Measurements from ENCODE around the gene CEP104.

Gene CEP104

DNA sequence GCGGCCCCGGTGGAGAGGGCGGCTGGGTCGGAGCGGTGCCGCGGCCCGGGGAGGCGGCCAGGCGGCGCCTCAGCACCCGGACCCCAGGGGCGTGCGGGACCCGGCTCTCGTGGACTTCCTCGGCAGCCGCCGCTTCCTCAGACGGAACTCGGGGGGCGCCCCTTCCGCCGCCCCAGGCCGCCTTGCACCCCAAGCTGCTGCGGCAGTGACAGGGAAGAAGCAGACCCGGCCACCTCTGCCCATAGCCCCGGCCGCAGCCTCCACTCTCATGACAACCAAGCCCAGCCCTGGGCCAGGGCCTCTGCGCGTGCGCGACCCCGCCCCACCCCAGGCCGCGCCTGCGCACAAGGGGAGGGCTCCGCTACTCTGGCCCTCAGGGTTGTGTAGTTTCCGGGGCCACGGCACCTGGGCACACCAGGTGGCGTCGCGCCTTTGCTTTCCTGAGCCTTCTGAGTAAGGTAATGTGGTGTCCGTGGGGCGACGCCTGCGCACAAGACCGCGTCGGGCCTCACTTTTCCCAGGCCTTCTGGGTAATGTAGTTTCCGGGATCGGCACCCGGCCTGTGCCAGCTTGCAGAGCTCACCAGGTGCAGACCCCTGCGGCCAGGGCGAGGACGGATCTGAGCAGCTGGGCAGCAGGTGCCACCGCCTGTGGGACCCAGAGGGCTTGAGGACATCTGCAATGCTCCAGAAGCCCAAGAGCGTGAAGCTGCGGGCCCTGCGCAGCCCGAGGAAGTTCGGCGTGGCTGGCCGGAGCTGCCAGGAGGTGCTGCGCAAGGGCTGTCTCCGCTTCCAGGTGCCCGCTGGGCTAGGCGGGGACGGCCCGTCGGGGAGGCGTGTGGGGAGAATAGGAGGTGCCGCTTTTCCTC lies at the start of gene CEP104, which contains the start of gene DFFB:
Gene CEP104 (minus strand): TSS at position 289 of the 868 bp plus-strand sequence. CDS start 4,804 bp downstream, outside the sequence.
Gene DFFB (plus strand): TSS at position 554 of the 868 bp plus-strand sequence. CDS start 128 bp downstream, at position 682.
- DNase-seq = peak; percentile 96

DNA sequence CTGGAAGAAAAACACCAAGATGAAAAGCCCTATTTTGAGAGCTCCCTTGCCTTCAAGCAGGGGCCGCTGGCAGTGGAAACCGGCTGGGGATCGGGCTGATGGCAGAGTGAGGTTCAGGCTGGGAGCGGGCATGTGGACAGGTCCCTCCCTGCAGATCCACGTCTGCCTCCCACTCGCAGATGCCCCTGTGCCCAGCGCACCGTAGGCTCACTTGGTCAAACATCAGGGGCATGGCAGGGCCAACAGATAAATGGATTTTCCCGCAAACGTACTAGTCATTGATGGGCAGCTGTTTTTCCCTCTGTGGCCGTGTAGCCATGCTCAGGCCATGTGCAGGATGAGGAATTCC lies 49.6 kb upstream of the CEP104 start:
- DNase-seq = no peak

DNA sequence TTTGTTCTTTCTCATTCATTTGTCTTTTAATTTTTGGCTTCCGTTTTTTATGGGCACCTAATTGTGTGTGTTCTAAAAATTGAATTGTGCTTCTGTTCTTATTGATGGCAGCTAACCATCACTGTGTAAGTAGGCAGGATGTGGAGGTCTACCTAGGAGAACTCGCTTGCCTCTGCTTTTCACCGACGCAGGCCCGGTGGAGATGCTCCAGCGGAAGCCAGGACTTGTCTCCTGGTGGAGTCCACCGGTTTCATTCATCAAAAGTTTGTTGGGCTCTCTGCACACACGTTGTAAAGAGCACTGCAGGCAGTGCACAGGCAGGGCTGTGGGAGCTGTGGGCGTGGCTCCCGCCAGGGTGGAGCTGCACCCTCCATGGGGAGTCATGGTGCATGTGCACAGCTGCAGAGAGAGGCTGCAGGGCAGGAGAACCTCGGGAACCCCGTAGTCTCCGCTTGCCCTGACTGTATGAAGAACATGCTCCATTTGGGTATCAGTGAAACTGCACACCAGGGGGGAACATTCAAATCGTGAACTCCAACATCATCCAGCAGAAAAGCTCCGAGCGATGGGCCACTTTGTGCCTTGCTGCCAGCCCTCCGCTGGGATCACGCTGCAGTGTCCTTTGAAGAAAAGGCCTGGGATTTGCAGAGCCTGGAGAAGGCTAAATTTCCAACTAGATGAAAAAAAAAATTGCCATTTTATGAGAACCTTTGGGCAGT lies 49.1 kb upstream of the CEP104 start:
- no peak for DNase-seq

DNA sequence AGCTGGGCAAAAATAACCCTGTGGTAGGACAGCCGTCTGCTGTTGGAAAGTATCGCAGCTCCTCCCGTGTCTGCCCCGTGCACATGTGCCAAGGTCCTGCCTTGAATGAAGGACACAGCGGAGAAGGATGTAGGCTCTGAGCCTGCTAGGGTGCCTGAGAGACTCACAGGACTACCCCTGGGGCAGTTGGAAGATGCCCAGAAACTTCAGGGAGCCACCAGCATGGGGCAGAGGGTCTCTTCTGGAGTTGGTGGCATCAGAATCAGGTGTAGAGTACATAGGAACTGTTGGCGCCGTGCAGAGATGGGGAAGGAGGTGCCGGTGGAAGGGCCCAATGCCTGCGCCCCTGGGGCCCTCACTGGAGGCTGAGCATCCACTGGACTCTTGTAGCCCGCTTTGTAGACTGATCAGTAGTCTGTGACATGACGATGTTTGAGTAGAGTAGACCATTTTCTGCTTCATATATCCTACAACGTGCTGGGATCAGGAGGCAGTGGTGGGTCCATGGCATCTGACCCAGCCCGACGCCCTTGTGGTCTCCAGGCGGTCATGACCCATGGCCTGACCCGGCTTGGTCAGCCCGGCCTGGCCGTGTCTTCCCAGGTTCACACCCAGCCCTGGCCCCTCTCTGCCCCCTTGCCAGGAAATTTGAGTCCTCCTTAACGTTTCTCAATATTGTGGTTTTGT lies 48.4 kb upstream of the CEP104 start:
- DNase-seq = no peak

DNA sequence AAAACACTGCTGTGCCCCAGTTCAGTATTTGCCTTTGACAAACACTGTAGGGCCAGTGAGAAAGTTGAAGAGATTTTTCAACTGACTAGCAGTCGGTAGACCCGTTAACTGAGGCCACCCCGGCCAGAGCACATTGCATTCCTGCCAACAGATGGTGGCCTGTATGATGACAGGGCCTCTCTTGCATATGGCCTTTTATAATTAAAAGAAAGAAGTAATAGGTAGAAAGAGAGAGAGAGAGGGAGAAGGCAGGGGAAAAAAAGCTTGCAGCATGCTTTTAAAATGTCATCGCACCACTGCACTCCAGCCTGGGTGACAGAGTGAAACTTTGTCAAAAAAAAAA lies 47.8 kb upstream of the CEP104 start:
- no peak for DNase-seq

DNA sequence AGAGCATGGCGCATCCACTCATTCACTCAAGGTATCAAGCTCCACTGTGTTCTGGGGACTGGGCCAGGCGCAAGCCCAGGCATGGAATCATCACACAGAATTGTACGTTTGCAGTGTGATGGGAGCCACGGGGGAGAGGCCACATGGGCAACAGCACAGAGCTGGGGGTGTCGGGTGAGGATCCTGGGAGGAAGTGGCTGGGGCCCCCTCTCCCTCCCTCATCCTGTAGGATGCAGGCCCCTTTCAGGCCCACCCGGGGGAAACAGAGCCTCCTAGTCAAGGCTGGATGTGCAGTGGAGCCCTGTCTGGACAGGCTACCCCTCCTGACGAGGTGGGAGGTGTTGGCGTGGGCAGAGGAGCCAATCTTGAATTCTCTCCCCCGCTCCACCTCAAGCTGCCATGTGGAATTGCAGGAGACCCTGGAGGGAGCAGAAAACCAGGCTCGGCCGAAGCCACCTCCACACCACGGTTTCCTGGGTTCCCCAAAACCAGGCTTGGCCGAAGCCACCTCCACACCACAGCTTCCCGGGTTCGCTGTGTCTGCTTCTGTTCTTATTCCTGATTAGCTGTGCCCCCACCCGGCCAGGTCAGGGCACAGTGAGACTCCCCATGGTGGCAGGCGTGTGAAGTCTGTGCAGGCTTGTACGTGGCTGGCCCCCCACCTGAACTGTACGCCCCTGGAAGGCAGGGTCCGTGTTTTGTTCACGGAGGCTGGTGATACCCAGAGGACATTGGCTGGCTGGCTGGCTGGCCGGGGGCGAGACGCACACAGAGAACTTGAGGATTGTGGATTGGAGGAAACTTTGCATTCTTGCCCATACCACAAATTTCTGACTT lies 47.2 kb upstream of the CEP104 start:
- no peak for DNase-seq

DNA sequence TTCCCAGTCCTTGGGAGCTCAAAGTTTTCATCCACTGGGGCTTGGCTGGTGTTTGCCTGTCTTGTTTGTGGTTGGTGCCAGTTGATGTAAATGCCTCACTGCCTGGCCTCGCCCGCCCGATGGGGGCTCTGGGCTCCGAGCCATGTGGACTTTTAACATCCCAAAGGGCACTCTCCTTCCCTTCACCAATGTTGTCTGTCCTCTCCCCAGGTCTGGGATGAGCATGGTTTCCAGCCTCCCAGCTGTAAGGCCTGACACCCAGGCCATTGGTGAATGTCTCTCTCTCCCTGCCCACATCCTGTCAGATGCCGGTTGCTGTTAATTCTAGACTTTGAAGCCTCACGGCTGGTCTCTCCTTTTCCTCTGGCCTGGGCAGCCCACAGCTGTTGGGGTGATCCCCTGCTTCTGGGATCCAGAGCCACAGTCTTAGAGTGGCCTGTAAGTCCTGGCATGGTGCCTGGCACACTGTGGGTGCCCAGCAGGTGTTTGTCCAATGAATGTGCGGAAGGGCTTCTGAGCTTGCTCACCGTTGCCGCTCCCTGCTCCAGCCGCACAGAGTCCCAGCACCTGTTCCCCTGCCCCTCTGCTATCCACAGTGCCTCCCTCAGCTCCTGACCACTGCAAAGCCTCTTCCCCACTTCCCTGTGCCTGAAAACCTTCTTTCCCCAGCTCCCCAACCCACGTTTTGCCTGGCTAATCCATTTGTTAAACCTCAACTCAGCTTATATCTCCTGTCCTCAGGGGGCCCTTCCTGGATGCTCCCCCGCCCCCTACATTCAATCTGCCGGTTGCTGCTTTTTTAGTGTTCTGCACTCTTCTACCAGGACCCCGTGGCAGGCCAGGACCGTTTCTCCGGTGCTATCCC lies 46.4 kb upstream of the CEP104 start:
- no peak for DNase-seq

DNA sequence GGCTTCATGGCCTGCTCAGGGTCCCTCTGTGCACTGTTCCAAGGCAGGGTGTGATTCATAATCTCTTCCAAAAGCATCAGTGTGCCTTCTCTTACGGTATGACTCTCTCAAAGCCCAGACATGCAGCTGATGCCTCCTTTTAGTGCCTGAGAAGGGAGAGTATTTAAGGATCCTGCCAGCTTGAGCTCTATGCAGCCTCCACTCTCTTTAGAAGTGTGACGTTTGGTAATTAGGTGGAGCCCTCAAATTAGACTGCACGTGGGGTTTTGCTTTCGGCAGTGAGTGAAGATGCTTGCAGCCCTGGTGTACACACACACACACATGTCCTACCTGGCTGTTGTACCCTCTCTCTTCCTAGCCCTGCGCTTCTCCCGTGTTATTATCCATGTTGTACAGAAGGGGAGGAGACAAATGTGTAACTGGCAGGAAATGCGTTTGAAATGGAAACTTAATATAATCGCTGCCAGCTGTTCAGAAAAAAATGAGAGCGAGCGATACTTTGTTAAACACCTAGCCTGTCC lies 45.6 kb upstream of the CEP104 start:
- no peak for DNase-seq

DNA sequence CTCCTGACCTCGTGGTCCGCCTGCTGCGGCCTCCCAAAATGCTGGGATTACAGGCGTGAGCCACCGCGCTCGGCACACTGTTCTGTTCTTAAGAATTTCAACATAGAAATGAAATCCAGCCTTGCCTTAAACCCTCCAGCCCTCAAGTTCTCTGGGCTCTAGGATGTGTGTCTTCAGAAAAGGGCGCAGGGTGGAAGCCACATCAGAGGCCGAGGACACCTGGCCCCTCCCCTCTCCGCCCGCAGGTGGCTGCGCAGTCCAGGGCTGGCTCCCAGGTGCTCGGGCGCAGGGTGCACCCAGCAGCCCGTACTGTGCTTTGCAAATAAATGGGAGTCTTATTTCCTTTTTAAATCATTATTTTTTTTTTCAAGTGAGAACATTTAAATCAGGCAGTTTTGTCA lies 45.1 kb upstream of the CEP104 start:
- no peak for DNase-seq

DNA sequence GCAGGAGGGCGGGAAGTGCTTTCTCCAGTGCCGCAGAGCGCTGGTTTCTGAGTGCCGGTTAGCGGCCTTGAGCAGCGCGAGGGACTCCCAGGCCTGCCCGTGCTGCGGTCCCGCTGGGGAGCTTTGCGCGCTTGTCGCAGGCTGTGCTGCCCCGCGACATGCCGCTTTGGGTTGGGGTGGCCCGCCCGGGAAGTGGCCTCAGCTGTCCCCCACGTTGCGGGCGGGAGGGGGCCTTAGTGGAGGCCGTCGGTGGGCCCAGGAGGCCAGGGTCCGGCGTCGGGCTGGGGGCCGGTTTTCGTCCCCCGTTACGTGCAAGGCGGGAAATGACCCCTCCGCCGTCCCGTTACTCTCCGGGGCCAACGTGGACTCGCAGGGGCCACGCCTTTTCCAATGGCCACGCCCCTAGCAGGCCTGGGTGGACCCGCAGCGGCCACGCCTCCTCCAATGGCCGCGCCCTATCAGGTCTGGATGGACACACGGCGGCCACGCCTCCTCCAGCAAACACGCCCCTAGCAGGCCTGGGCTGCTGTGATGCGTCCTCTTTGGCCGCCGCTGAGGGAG lies 44.0 kb upstream of the CEP104 start:
- peak; percentile 78 for DNase-seq

DNA sequence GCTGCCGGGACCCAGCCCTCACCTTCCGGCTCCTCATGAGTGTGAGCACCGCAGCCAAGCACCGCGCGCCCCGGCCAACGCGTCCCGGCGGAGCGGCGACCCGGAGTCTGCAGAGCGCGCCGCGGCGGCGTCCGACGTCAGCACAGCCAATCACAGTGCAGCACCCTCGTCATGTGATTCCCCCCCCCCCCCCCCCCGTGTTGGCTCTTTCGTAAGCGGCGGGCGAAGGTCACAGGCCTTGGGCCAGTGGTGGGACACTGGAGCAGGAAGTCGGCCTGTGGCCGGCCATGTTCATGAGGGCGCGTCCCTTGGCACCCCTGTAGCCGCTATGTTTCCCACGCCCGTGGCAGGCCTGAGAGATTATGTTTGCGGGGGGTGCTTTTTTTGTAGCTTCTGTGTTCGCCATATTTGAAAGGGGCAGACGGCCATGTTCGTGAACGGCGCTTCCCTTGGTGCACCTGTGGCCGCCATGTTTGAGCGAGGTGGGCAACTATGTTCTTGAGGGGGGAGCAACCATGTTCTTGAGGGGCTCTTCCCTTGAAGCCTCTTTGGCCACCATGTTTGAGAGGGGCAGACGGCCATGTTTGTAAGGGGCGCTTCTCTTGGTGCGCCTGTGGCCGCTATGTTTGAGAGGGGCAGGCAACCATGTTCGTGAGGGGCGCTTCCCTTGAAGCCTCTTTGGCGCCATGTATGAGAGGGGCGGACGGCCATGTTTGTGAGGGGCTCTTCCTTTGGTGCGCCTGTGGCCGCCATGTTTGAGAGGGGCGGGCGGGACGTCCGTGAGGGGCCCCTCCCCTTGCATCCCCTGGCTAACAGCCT lies 43.3 kb upstream of the CEP104 start, which contains the start of gene C1orf174:
Gene C1orf174 (minus strand): TSS at position 123 of the 819 bp plus-strand sequence. CDS start 86 bp downstream, at position 37.
- DNase-seq = peak; percentile 94

DNA sequence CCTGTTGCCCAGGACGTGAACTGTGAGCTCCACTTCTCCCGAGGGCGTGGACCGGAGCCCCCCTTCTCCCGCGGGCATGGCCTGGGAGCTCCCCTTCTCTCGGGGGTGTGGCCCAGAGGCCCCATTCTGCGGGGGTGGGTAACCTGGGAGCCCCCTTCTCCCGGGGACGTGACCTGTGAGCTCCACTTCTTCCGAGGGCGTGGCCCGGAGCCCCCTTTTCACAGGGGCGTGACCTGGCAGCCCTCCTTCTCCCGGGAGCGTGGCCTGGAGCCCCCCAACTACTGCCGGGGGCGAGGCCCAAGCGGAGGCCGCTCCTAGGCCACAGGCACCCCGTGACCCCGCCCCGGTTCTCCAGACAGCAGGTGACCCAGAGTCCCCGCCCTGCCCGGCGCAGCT lies 42.7 kb upstream of the CEP104 start:
- no peak for DNase-seq

DNA sequence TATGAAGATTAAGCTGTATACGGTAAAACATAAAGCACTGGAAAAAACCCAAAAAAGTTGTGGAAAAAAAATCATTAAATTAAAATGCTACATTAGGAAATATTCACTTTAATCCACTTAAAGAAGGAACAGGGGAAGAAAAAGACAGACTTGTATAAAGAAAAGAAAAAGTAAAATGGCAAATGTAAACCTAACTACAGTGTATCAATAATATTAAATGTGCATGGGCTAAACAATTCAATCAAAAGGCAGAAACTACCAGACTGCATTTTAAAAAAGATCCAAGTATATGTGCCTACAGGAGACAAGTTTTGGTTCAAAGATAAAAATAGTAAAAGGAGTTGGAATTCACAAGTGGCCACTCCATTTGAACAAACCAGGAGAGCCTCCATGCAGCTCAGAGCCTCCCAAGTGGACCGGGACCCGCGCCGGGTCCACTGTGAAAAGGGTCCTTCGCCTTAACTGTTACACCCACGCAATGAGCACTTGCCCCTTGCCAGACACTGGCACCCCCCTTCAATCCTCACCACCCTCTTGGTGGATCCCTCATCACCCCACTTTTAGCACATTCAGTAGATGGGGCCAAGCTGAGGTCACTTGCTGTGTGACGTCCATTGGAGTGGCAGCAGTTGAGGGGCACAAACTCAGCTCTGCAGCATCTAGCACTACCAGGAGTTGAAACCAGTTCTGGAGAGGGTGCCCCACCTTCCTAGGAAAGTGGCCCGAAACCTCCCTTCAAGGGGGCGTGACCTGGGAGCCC lies 42.2 kb upstream of the CEP104 start:
- DNase-seq = no peak

DNA sequence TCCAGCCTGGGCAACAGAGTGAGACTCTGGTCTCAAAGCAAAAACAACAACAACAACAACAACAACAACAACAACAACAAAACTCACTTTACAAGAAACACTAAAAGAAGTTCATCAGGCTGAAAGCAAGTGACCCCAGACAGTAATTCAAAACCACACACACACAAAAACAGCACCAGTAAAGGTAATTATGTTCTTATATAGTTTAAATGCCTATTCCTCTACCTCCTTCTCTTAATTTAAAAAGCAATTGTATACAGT lies 41.4 kb upstream of the CEP104 start:
- DNase-seq = no peak

DNA sequence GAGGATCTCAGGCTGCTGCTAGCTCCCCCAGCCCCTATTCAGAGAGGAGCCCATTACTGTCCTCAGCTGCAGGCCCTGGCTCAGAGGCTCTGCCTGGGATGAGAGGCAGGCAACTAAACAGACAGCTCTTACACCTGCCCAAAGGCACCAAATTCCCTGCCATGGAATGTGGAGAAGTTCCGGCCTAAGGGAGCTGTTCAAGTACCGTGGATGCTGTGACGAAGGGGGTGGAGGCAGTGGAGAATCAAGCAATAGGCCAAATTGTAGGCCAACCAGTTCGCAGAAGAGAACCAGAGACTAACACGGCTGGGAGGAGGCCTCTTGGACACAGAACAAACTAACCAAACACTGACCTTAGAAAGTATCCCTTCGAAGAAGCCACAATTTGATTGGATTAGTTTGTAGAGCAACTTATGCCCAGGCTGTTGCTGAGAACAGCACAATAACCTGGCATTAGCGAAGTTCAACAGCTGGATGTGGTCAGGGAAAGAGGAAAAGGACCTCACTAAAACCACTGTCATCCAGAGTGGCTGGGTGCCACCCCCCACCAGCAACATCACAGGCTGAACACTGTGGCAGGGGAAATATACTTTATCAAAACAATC lies 39.5 kb upstream of the CEP104 start:
- DNase-seq = no peak

DNA sequence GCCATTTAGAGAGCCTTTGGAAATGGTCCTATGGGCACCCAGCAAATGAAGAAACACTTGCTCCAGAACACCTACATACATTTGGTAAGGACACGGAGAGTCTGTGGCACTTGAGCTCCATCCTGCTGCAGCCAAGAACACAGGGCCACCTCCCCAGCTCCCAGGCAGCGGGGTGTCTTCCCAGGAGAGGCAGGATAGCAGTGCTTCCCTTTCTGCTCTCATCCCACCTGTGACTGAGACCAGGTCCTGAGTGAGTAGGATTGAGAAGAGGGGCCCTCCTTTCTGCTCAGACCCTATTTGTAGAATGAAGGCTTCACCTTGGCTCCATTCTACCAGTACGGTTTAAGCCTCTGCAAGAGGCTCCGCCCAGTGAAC lies 38.9 kb upstream of the CEP104 start:
- DNase-seq = no peak

DNA sequence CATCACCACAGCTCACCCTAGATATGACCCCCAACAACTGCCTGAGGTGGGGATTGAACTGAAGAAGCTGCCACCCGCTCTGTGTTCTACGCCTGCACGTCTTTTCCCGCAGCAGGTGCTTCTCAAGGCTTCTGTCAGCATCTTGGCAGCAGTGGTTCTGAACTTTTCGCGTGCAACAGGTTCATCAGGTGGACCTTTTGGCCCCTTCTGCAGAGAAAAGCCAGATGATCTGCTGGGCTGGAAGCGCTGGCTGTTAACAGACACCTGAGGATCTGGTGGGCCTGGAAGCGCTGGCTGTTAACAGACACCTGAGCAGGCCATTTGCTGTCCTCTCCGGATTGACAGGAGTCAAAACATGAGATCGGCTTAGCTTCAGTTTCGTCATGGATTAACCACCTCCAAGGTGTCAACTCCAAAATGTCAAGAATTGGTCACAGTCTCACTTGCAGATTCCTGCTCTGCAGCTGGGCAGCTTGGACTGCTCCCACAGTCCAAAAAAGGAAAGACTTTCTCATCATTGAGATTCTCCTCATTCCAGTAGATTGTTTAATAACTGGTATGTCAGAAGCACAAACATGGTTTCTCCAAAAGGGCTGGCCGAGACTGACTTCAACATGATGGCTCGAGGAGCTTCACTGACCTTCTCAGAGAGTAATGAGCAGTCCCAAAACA lies 38.4 kb upstream of the CEP104 start:
- no peak for DNase-seq

DNA sequence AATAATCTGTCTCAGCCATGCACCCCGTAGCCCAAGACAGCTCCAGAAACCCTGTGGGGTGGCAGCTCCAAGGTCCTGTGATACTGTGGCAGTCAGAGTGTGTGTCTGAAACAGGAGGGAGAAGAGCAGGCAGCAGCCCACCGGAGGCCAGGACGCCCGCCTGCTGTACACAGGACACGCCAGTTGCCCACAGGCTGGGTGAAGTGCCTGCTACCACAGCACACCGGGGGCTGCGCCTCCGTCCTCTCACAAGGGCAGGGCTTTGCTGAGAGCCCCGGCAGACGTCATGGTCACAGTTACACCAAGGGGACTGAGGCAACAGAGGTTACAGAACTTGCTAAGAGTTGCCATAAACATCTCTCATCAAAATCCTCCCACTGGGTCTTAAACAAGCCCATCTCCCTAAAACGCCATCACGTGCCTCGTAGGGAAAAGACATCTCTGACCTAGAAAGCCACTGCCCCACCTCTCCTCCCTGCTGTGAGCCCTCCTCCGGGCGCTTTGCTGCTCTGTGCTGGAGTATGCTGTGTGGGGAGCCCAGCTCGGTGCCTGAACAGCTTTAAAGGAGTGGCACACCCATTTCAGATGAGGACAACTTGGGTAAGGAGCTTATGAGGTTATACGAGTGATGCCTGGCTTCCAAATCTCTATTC lies 37.7 kb upstream of the CEP104 start:
- no peak for DNase-seq
